Urothelium cell line (cell line): ENCODE measurements around the gene AP4B1.

Experiments
- DNase-seq: peaks from one replicate; pipeline ENCODE4 v3.0.0; 2011; ENCODE audit warnings: low spot score, mixed read lengths
- FAIRE-seq: peaks from 2 replicates; lab custom pipeline; 2011; peaks lifted over from hg19 to GRCh38; lab: Jason Lieb, UNC

The AP4B1 gene

DNA sequence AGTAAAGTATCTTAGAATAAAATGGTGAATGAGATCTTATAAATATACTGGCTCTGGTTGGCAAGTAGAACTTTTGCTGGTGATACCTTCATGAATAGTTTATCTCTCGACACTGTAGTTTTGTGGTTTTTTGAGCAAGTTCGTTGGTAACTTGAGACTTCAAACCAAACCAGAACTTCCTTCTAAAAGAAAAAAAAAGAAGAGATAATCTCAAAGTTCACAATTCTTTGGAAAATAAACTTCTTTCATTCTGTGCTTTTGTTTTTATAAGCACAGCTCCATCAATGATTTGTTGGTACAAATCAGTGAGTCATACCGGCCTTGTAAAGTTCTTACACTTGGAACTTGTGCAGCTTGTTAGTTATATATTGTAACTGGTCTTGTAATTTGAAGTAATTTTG lies 26.9 kb upstream of the AP4B1 start:
- FAIRE-seq (no peak), DNase-seq (no peak)

DNA sequence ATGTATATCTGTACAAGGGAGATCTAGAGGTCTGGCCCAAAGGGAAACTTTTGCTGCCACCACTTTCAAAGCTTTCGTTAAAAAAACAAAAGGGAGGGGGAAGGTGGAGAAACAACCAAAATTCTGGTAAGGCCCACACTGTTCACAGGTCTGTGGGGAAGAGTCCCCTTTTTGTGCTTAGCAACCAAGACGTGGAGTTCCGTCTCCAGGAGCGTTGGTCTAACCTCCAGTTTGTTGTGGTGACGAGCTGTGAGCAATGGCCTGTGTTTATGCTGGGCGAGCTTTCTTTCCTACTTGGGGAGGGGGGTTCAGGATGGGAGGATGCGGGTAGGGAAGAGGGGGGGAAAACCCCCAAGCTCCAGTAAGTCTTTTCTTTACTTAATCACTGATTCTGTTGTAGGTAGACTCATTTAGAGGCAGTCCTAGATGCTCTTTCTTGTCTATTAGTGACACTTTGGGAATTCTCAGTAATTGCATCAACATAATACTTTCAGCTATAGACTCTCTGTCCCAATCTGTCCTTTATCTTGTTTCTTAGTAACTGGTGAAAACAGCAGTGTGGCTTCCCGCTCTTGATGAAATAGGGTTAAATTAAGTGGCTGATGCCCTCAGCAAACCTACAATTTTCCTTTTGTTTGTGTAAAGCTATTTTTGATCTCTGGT lies 26.0 kb upstream of the AP4B1 start:
- peak; percentile 21 for DNase-seq

DNA sequence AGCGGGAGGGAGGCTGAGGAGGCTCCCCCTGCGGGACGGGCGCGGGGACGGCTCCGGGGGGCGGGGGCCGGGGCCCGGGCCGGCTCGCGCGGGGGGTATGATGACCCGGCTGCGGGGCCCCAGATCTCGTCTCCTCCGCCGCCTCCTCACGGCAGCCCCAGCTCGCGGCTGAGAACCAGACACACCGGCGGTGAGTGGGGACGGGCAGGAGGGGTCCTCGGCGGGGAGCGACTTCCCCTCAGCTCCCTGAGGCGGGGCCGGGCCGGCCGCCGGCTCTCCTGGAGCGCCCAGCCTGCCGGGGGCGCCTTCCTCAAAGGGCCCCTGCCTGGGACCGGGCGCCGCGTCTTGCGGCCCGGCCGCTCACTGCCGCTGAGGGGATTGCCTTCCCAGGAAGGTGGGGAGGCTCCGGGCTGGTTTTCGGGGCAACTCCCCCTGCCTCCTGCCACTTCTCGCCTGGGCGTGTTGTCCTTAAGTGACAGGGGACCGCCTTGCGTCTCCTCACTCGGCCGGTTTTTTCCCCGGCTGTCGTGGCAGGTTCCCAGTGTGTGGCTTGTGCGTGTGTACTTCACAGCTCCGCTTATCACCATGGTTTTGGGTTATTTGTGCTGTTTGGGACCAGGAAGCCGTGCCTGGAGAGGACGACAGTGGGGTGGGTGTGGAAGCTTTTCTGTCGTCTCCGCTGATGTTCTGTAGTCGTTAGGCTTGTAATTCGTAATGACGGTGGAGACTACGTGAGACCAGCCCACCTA lies 25.3 kb upstream of the AP4B1 start:
- DNase-seq (peak; percentile 67), FAIRE-seq (no peak)

More for the DNA sequence above, 26.0 kb upstream of the AP4B1 start:
- FAIRE-seq = no peak

DNA sequence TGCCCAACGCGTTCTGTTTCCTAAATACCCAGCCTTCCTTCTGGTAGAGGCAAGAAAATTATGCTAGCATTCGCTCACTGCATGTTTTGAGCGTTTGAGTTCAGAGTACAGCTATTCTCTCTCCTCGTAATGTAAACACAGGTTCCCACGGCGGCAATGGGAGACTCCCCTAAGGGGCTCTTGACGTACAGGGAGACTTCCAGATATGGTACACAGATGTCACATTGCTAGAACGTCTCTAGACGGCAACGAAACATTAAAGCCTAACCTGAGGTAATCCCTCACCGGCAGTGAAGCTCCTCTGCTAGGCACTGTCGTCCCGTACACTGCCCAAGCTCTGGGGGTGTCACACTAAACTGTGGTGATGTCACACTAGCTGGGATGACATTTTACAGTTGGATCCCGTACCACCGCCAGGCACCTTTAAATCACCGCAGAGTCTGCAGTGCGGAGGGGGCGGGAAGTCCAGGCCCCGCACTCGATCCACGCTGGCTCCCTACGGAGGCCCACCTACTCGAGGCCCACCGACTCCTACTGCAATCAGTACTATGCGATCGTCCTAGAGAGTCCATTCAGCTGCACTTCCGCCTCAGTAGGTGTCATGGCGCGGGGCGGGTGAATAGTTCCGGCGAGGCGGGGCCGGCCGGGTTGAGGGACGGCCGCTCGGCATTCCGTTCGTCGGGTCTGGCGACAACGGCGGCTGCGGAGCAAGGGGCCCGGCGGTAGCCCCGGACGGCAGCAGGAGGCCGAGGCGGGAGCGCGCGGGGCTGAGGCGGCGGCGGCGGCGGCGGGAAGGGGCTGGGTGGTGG lies 24.5 kb upstream of the AP4B1 start, which contains the start of gene HIPK1:
Gene HIPK1 (plus strand): TSS at position 384 of the 809 bp plus-strand sequence.
- peak; percentile 96 for DNase-seq
- peak; percentile 32 for FAIRE-seq

DNA sequence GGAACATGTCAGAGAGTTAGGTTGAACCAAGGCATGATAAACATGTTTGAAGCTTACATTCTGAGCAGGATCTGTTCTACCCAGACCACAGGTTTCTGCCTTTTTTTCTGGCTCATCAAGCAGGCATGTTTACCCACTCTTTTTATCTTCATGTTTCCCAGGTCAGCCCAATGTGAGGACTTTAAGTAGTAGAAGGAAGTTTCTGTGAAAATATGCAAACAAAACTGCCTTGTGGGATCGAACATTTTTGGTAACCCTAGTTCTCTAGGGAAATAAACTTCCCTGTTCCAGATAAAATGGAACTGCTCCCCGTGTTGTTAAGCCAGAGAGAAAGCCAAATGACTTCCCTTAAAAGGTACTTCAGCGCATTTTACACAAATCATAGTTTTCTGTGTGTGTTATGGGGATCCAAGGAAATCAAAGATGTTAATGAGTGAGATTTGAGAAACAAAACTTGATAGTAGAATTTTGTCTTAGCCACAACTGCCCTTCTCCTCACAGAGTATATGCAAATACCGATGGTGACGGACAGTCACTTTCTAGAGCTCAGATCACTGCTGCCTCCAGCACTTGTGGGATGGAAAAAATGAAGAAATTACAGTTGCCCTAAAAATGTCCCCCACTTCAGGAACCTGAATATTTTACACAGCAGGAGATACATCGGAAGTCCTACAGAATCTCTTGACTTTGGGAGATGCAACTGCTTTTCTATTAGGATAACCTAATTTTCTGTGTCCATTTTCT lies 23.8 kb upstream of the AP4B1 start:
- no peak for FAIRE-seq
- DNase-seq = no peak

DNA sequence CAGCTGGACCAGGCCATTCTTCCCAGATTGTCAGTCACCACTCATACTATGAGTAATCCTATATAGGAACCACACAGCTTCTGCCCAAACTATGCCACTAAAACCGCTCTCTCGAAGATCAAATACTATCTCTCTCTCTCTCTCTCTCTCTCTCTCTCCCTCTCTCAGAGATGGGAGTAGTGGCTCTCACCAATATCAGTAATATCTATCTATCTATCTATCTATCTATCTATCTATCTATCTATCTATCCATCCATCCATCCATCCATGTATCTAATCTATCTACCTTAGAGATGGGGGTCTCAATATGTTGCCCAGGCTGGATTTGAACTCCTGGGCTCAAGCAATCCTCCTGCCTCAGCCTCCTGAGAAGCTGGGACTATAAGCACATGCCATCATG lies 19.9 kb upstream of the AP4B1 start:
- FAIRE-seq (no peak), DNase-seq (no peak)

DNA sequence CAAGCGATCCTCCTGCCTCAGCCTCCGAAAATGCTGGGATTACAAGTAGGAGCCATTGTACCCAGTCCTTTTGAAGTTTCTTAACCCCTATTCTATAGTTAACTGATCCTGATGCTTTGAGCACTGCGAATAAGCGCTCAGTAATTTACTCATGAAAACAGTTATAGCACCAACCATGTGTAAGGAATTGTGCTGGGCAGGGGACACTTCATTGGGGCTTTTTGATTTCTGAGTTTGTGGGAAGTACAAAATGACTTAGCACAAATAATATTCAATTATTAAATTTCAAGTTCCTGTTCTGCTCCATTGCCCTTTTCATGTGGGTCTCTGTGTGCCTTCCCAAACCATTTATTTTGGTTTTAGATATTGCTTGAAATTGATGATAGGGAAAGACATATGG lies 18.4 kb upstream of the AP4B1 start:
- no peak for FAIRE-seq

DNA sequence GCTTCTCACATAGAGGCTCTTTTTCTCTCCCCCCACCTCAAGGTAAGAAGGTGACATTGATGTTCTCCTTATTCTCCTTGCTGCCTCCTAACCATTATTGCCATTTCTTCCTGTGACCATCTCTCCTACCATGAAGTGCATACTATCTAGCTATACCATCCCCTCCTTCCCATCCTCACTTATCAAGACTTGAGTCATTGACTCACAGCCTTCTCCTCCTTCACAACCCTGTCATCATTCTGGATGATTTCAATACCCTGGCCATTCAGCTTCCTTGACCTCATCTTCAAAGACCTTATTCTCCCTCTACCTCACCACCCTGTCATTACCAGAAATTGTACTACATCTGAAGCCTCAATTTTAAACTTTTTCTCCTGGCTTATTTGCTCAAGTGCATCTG lies 13.6 kb upstream of the AP4B1 start:
- no peak for DNase-seq
- no peak for FAIRE-seq

More for the DNA sequence above, 18.4 kb upstream of the AP4B1 start:
- DNase-seq = no peak

DNA sequence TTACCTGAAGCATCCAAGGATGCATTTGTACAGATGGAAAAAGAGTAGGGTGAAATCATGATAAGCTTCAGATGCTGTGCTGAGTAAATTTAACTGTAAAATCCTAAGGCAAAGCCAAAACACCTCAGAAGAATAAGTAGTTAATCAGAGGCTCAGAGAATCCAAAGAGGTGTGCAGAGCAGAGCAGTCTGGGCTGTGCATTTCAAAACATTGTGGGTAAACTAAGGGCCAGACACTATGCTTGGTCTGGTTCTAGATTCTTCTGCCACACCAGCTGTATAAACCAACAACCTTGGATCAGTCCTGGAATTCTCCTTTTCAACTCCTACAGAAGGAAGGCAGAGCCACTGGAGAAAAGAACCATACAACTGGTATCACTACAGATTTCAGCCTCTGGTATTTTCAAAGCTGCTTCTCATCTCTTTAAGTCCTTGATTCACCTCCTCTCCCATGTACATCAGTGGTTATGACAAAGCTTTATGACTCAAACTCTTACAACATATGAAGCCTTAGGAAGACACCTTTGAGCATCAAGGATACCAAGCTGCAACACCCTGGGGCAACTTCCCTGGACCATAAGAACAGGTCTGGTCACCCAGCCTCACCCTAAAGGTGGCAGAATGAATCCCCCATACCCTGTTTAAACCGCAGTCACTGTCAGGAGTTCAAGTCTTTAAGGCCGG lies 12.9 kb upstream of the AP4B1 start:
- no peak for FAIRE-seq
- DNase-seq = no peak

DNA sequence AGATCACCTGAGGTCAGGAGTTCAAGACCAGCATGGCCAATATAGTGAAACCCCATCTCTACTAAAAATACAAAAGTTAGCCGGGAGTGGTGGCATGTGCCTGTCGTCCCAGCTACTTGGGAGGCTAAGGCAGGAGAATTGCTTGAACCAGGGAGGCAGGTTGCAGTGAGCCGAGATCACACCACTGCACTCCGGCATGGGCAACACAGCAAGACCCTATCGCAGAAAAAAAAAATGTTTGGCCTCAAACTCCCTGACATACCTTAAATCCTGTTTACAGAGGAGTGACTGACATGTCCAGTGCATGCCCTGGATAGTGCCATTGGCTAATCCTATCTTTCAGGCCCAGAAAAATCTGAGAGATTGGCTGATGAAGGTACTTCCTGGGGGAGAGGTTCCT lies 12.4 kb upstream of the AP4B1 start:
- FAIRE-seq (no peak), DNase-seq (no peak)

DNA sequence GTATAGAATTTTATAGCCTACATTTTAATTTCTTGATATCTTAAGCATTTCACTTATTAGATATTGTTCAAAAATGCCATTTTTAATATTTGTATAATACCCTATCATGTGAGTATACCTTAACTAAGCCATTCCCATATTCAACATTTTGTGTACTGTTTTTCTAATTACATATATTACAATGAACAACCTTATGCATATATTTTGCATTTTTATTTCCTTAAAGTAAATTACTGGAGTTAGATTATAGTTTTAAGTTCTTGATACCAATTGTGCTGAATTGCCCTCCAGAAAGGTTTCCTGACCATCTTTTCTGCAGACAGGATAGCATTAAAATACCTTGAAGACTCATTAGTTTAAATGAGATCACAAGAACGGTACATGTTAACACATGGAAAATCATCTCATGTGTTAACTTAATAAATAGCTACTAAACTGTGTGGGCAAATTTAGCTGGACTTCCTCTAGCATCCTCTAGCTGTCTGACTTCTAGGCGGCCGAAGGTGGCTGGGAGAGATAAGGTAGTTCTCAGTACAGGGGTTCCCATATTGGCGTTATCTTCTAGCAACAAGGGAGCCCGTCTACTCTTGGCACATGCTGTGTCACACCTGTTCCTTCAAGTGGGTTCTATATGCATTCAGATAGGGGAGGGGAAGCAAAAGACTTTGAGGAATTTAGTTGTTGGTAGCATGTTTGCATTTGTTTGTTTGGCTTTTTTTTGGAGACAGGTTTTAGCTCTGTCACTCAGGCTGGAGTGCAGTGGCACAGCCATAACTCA lies 9.5 kb upstream of the AP4B1 start:
- FAIRE-seq (no peak), DNase-seq (no peak)

DNA sequence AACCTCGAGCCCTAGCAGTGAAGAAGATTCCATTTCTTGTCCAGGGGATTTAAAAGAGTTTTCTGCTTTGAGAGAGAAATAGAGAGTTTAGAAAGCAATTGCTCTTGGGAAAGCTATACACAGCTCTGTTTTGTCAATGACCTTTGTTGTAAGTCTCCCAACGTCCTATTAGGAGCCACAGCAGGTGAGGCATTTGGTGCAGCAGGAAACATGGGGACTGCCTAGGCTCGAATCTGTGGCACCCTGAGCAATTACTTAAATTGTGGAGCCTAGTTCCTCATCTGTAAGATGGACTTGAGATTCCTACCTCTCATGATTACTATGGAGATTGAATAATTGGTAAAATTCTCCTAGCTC lies 8.7 kb upstream of the AP4B1 start:
- DNase-seq = no peak
- FAIRE-seq = no peak

DNA sequence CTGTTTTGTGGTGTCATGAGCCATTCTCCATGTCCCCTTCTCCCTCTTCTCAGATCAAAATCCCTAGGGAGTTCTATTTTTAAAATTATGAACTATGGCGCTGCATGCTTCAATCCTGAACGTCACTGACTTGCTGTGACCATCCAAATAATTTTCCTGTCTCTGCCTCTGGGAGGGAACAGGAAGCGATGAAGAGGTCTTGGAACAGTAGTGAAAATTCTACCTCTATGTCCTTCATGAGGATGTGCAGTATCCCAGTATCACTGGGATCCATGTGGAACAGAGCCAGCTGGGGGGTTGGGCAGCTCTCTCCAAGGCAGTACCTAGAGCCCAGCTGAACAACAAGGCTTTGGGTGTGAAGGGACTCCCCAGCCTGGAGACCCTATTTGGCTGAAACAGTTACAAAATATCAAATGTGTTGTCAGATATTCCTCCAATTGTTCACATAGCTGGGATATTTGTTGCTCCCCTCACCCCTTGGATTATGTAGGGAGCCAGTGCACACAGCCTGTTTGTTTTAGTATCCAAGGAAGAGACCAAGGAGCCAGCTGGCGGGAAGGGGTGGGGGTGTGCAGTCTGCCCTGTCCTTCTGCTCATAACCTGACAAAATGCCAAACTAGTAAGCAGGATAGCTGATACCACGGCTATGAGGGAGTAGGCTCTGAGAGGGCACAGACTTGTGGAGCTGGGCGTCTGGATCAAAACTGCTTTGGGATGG lies 8.2 kb upstream of the AP4B1 start:
- FAIRE-seq (no peak), DNase-seq (no peak)

DNA sequence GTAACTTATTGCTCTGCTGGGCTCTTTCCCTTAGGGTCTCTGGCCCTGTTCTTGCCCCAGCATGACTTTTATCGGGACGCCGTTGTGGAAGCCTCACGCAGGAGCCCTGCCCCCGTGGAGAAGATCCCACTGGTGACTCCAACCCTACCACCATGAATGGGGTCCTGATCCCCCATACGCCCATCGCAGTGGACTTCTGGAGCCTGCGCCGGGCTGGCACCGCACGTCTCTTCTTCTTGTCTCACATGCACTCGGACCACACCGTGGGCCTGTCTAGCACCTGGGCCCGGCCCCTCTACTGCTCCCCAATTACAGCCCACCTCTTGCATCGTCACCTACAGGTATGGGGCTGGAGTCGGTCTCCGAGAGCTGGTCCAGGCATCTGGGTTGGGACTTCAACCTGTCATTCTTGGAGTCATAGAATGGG lies 849 bp upstream of the AP4B1 start:
- no peak for FAIRE-seq
- peak; percentile 26 for DNase-seq

DNA sequence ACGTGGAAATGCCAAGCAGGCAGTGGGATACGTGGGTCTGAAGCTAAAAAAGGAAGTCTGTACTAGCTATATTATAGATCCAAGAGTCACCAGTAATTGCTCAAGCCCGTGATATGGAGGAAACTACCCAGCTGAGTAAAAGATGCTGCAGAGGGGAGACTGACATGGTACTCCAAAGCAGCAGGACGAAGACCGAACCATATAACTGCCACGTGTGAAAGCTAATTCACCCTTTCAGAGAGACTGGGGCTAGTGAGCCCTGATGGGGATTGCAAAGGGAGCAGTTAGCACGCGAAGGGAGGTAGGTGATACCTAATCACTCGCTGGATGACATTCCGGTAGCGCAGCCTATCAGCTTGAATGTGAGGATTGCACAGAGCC lies 316 bp downstream of the AP4B1 start:
- FAIRE-seq = no peak

DNA sequence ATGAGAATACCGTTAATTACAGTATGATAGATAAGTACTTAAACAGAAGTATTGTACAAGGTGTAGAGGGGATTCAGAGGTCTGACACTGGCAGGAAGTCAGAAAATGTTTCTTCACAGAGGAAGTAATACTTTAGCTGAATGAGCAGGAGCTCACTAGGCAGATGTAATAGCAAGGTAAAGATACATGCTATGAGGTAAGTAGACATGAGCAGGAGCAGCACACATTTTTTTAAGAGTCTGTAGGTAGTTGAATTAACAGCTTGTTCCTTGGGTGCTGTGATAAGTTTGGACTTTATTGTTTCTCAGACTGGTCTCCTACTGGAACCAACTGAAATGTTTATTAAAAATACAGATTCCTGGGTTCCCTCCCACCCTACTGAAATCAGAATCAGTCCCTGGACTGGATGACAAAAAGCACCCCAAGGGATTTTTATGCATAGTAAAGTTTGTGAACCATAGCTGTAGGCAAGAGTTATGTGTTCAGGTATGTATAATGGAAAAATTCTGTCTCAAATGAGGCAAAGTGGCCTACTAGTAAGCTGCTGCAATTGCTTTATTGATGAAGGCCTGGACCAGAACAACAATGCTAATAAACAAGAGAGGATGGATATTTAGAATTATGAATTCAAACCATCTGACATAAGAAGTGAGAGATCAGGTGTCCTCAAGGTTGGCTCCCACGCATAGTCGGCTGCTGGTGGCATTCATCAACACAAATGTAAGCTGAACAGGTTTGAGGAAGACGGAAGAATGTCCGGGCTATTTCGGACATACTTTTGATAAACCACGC lies 902 bp downstream of the AP4B1 start:
- FAIRE-seq (no peak), DNase-seq (no peak)

More for the DNA sequence above, 316 bp downstream of the AP4B1 start:
- no peak for DNase-seq

DNA sequence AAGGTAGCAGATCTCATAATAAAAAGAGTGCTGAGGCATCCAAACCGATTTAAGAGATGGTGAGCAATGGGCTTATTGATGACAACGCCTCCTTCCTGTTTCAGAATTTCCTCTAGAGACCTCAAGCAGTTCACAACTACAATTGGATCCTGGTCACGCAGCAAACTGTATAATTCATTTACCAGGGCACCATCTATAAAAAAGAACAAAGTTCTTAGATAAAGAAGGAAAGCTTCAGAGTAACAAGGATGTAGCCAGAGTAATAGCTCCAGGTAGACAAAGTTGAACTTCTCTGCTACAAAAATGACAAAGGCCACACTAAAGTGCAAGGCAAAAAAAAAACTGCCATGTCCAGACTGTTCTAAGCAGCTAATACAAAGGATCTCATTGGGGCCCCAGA lies 3.4 kb downstream of the AP4B1 start:
- DNase-seq (no peak), FAIRE-seq (no peak)

DNA sequence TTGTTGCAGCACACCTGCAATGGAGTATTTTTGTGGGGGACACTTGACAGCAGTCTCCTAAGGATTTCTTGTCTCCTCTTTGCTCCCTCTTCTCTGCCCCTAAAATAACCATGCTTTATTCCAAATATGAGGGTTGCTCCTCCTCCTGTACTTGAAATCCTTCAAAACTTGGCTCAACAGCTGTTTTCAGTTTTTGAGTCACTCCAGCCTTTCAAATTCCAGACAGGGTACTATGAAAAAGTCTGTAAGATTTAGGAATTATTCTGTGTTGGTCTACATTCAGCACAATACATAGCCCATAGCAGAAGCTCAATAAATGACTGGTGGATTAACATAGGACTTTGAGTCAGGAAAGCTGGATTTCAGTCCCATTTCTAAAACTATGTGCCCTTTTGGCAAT lies 5.5 kb downstream of the AP4B1 start:
- no peak for DNase-seq
- no peak for FAIRE-seq
